DMS 273 treated with DMSO at 0.1 percent for 48 hours (cell line): ENCODE measurements around the gene COL1A1.
A peak's percentile ranks its signal among the peaks of the same experiment; 100 is the strongest.

Experiments
- DNase-seq: peaks from one replicate; lab custom pipeline; 2025; lab: John Stamatoyannopoulos, UW

The COL1A1 gene

GRCh38 chr17:50186661-50187393 lies 14.6 kb downstream of the COL1A1 start:
- DNase-seq, result no peak

GRCh38 chr17:50185631-50186471 lies 15.6 kb downstream of the COL1A1 start:
- DNase-seq, result no peak

GRCh38 chr17:50184611-50185398 lies 16.6 kb downstream of the COL1A1 start:
- no peak for DNase-seq

GRCh38 chr17:50184064-50184463 lies 17.4 kb downstream of the COL1A1 start:
- DNase-seq, result no peak

- no peak for DNase-seq
These were observed 17.9 kb downstream of the COL1A1 start for GRCh38 chr17:50183421-50183994.

- no peak for DNase-seq
These were observed 18.5 kb downstream of the COL1A1 start for GRCh38 chr17:50182783-50183420.

GRCh38 chr17:50181591-50182560 lies 19.6 kb downstream of the COL1A1 start:
- no peak for DNase-seq

GRCh38 chr17:50181144-50181543 lies 20.3 kb downstream of the COL1A1 start:
- no peak for DNase-seq

- DNase-seq, result no peak
These were observed 20.8 kb downstream of the COL1A1 start for GRCh38 chr17:50180620-50181019.

GRCh38 chr17:50180111-50180510 lies 21.3 kb downstream of the COL1A1 start:
- no peak for DNase-seq

GRCh38 chr17:50177983-50178834 lies 23.2 kb downstream of the COL1A1 start:
- peak; percentile 92 for DNase-seq

- DNase-seq, result no peak
These were observed 24.0 kb downstream of the COL1A1 start for GRCh38 chr17:50177476-50177875.

GRCh38 chr17:50176559-50177357 lies 24.7 kb downstream of the COL1A1 start:
- DNase-seq, result no peak

GRCh38 chr17:50175035-50175807 lies 26.2 kb downstream of the COL1A1 start:
- peak; percentile 16 for DNase-seq

GRCh38 chr17:50174444-50174843 lies 27.0 kb downstream of the COL1A1 start:
- no peak for DNase-seq

- DNase-seq, result no peak
These were observed 28.0 kb downstream of the COL1A1 start for GRCh38 chr17:50173335-50173941.

- no peak for DNase-seq
These were observed 28.5 kb downstream of the COL1A1 start for GRCh38 chr17:50172936-50173334.
